Panc1 (cell line): ENCODE results near the gene NTN3.

Source experiments
- POLR2AphosphoS5 ChIP-seq: IDR thresholded peaks from 2 replicates; pipeline ENCODE4 v1.6.1; 2012; ENCODE audit warnings: mild to moderate bottlenecking, low read depth, low read length, moderate library complexity
- SIN3A ChIP-seq: IDR thresholded peaks from 2 replicates; pipeline ENCODE4 v1.6.1; 2012; ENCODE audit warnings: low read depth, mild to moderate bottlenecking, low read length, moderate library complexity, borderline replicate concordance; ENCODE audit not compliant: insufficient read depth
- TCF7L2 ChIP-seq: IDR thresholded peaks from 2 replicates; pipeline ENCODE4 v1.6.1; 2011; ENCODE audit warnings: mild to moderate bottlenecking, low read depth, low read length, inconsistent platforms
- TF ChIP-seq, protein P1 (sequence below): fragments of 450-650 bp; IDR thresholded peaks from 2 replicates; pipeline ENCODE4 v1.5.1; 2017; ENCODE audit warnings: mild to moderate bottlenecking
- TF ChIP-seq, protein P2 (sequence below), 2 experiments: IDR thresholded peaks; 2 replicates each; pipeline ENCODE4 v1.6.1; 2011 to 2012; ENCODE audit warnings: low read depth in 2 of 2, control low read depth in 1 of 2, low read length in 1 of 2, mild to moderate bottlenecking in 1 of 2, moderate library complexity in 1 of 2; ENCODE audit not compliant: insufficient read depth in 1 of 2

DNA sequence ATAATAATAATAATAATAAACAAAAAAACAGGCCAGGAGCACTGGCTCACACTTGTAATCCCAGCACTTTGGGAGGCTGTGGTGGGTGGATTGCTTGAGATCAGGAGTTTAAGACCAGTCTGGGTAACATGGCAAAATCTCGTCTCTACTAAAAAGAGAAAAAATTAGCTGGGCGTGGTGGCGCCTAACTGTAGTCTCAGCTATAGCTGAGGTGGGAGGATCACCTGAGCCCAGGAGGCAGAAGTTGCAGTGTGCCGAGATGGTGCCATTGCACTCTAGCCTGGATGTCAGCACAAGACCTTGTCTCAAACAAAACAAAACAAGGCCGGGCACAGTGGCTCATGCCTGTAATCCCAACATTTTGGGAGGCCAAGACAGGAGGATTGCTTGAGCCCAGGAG is 23.9 kb downstream of the NTN3 start:
- TF ChIP-seq, protein P1, sequence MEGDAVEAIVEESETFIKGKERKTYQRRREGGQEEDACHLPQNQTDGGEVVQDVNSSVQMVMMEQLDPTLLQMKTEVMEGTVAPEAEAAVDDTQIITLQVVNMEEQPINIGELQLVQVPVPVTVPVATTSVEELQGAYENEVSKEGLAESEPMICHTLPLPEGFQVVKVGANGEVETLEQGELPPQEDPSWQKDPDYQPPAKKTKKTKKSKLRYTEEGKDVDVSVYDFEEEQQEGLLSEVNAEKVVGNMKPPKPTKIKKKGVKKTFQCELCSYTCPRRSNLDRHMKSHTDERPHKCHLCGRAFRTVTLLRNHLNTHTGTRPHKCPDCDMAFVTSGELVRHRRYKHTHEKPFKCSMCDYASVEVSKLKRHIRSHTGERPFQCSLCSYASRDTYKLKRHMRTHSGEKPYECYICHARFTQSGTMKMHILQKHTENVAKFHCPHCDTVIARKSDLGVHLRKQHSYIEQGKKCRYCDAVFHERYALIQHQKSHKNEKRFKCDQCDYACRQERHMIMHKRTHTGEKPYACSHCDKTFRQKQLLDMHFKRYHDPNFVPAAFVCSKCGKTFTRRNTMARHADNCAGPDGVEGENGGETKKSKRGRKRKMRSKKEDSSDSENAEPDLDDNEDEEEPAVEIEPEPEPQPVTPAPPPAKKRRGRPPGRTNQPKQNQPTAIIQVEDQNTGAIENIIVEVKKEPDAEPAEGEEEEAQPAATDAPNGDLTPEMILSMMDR = no peak
- TF ChIP-seq POLR2AphosphoS5 (no peak), TCF7L2 (no peak), SIN3A (no peak)
- TF ChIP-seq, protein P2, sequence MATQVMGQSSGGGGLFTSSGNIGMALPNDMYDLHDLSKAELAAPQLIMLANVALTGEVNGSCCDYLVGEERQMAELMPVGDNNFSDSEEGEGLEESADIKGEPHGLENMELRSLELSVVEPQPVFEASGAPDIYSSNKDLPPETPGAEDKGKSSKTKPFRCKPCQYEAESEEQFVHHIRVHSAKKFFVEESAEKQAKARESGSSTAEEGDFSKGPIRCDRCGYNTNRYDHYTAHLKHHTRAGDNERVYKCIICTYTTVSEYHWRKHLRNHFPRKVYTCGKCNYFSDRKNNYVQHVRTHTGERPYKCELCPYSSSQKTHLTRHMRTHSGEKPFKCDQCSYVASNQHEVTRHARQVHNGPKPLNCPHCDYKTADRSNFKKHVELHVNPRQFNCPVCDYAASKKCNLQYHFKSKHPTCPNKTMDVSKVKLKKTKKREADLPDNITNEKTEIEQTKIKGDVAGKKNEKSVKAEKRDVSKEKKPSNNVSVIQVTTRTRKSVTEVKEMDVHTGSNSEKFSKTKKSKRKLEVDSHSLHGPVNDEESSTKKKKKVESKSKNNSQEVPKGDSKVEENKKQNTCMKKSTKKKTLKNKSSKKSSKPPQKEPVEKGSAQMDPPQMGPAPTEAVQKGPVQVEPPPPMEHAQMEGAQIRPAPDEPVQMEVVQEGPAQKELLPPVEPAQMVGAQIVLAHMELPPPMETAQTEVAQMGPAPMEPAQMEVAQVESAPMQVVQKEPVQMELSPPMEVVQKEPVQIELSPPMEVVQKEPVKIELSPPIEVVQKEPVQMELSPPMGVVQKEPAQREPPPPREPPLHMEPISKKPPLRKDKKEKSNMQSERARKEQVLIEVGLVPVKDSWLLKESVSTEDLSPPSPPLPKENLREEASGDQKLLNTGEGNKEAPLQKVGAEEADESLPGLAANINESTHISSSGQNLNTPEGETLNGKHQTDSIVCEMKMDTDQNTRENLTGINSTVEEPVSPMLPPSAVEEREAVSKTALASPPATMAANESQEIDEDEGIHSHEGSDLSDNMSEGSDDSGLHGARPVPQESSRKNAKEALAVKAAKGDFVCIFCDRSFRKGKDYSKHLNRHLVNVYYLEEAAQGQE (IDR thresholded peaks at IDR 0.05; ENCODE audit: insufficient read depth in 1 of 2, low read depth in 2 of 2, low read length in 1 of 2) = no peak
